Mesothelial cell of epicardium (in vitro differentiated cells): Measurements from ENCODE around the gene HEYL. TPM values are rescaled to one million over a fixed set of nuclear protein-coding genes. Genes with fewer than 3 reads are reported as not detected.

ENCODE experiments used
- DNase-seq, 2 experiments: peaks; one replicate each; pipeline ENCODE4 v3.0.0; 2021; ENCODE audit warnings: low spot score in 2 of 2; ENCODE audit not compliant: unreplicated experiment in 2 of 2
- H3K27ac Mint-ChIP-seq: 2 replicates; pipeline ENCODE4 v1.8.0; 2021; ENCODE audit warnings: mixed read lengths
- H3K27me3 Mint-ChIP-seq: 2 replicates; pipeline ENCODE4 v1.8.0; 2021; ENCODE audit warnings: low read depth, mixed read lengths
- H3K36me3 Mint-ChIP-seq: 2 replicates; pipeline ENCODE4 v1.8.0; 2021; ENCODE audit warnings: mixed read lengths
- H3K4me1 Mint-ChIP-seq: 2 replicates; pipeline ENCODE4 v1.8.0; 2021; ENCODE audit warnings: mixed read lengths
- H3K4me3 Mint-ChIP-seq: 2 replicates; pipeline ENCODE4 v1.8.0; 2021; ENCODE audit warnings: mild to moderate bottlenecking, moderate library complexity, mixed read lengths
- H3K9me3 Mint-ChIP-seq: 2 replicates; pipeline ENCODE4 v1.8.0; 2021; ENCODE audit warnings: mixed read lengths
- CTCF ChIP-seq: fragments of 200-600 bp; sonication (generic); IDR thresholded peaks from one replicate; pipeline ENCODE4 v1.5.0; 2021; ENCODE audit warnings: antibody characterized with exemption; ENCODE audit not compliant: unreplicated experiment
- total RNA-seq: library from RNA; stranded (reverse); gene quantifications from 3 replicates; pipeline ENCODE4 v1.2.1, GENCODE V29; 2021

The HEYL gene
- total RNA-seq, 1 donor from 2014 or later: 5.6 TPM

- Mint-ChIP-seq H3K4me1 (peaks cover 11% of the 10 kb centered on the region), H3K27me3 (peaks cover 19% of the 10 kb centered on the region), H3K4me3 (no peak overlapping the region), H3K9me3 (no peaks in the 10 kb centered on the region), H3K36me3 (no peaks in the 10 kb centered on the region), H3K27ac (no peak overlapping the region)
- no peak for TF ChIP-seq CTCF
- no peak for DNase-seq
These were observed 18.7 kb downstream of the HEYL start for GRCh38 chr1:39620659-39621165.

DNA sequence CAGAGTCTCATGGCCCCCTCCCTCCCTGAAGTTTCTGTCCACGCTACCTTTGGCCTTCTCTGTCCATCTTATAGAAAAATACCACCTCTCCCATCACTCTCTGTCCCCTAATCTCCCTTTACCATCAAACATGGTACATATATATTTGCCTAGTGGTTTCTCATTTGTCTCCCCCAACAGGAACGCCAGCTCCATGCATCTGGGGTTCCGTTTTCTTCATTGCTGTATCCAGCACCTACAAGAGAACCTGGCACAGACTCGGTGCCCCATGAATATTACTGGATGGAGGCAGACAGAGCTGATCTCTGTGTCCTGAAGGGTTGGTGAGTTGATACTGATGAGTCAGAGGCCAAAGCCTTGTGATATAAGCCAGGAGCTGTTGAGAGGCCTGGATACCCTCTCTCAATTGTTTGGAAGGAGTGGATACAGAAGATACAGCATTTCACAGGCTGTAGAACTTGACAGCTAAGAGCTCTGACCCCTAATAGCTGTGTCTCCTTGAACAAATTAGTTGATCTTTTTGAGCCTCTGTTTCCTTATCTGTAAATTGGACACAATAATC is 21.9 kb downstream of the HEYL start:
- Mint-ChIP-seq H3K4me1 (no peaks in the 10 kb centered on the region), H3K4me3 (no peak overlapping the region), H3K9me3 (no peaks in the 10 kb centered on the region), H3K27me3 (no peaks in the 10 kb centered on the region), H3K27ac (no peak overlapping the region), H3K36me3 (no peaks in the 10 kb centered on the region)
- no peak for TF ChIP-seq CTCF
- DNase-seq: no peak

GRCh38 chr1:39615086-39615673 is 24.3 kb downstream of the HEYL start:
- no peak overlapping the region for H3K27ac Mint-ChIP-seq
- H3K27me3 Mint-ChIP-seq: no peaks in the 10 kb centered on the region
- no peaks in the 10 kb centered on the region for H3K9me3 Mint-ChIP-seq
- no peak for DNase-seq
- H3K4me1 Mint-ChIP-seq: no peaks in the 10 kb centered on the region
- no peak overlapping the region for H3K4me3 Mint-ChIP-seq
- no peak for TF ChIP-seq CTCF
- H3K36me3 Mint-ChIP-seq: no peaks in the 10 kb centered on the region

- Mint-ChIP-seq H3K36me3 (no peaks in the 10 kb centered on the region), H3K9me3 (no peaks in the 10 kb centered on the region), H3K27me3 (peaks cover 4% of the 10 kb centered on the region), H3K27ac (no peak overlapping the region), H3K4me1 (peaks cover under 1% of the 10 kb centered on the region), H3K4me3 (no peak overlapping the region)
- DNase-seq: no peak
- no peak for TF ChIP-seq CTCF
These were observed 25.0 kb downstream of the HEYL start for GRCh38 chr1:39614488-39614887.

GRCh38 chr1:39613250-39613649 is 26.2 kb downstream of the HEYL start:
- Mint-ChIP-seq H3K27me3 (peaks cover 9% of the 10 kb centered on the region), H3K4me1 (peaks cover 3% of the 10 kb centered on the region), H3K27ac (no peak overlapping the region), H3K4me3 (no peak overlapping the region), H3K36me3 (no peaks in the 10 kb centered on the region), H3K9me3 (no peaks in the 10 kb centered on the region)
- no peak for TF ChIP-seq CTCF
- no peak for DNase-seq
